Omental fat pad (tissue), 4 donors: ENCODE results near the gene ASAP2. TPM values are rescaled to one million over a fixed set of nuclear protein-coding genes. Genes with fewer than 3 reads are reported as not detected.

Experiments used
- ATAC-seq: fragments of 150-250 bp; one replicate; pipeline ENCODE4 v1.9.1; 2016; ENCODE audit warnings: mild to moderate bottlenecking, moderate library complexity; ENCODE audit not compliant: low FRiP score
- DNase-seq: peaks from one replicate; pipeline ENCODE4 v3.0.0-alpha.2; 2019; ENCODE audit warnings: low spot score
- total RNA-seq, 4 donors: library from RNA; depleted of rRNA; stranded (reverse); fragments of >200 nt; gene quantifications; one replicate each; pipeline ENCODE4 v1.1.0, GENCODE V29; 2016
- TF ChIP-seq, protein P1 (sequence below), 3 donors: fragments of 450-650 bp; IDR thresholded peaks; one replicate each; pipeline ENCODE4 v1.5.1; 2016 to 2017; ENCODE audit warnings: antibody characterized with exemption in 3 of 3, mild to moderate bottlenecking in 3 of 3, moderate library complexity in 2 of 3

Gene ASAP2
- total RNA-seq, 4 donors from 2014 or later: 16.8 to 57.4 (median 22.8) TPM

- no peak for DNase-seq
- ATAC-seq: no peak
- TF ChIP-seq, protein P1, sequence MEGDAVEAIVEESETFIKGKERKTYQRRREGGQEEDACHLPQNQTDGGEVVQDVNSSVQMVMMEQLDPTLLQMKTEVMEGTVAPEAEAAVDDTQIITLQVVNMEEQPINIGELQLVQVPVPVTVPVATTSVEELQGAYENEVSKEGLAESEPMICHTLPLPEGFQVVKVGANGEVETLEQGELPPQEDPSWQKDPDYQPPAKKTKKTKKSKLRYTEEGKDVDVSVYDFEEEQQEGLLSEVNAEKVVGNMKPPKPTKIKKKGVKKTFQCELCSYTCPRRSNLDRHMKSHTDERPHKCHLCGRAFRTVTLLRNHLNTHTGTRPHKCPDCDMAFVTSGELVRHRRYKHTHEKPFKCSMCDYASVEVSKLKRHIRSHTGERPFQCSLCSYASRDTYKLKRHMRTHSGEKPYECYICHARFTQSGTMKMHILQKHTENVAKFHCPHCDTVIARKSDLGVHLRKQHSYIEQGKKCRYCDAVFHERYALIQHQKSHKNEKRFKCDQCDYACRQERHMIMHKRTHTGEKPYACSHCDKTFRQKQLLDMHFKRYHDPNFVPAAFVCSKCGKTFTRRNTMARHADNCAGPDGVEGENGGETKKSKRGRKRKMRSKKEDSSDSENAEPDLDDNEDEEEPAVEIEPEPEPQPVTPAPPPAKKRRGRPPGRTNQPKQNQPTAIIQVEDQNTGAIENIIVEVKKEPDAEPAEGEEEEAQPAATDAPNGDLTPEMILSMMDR (IDR thresholded peaks at IDR 0.05): no peak
These were observed 93.6 kb downstream of the ASAP2 start for GRCh38 chr2:9300214-9300613.

- no peak for DNase-seq
- TF ChIP-seq, protein P1 (IDR thresholded peaks at IDR 0.05): no peak
- ATAC-seq: no peak
These were observed 94.3 kb downstream of the ASAP2 start for GRCh38 chr2:9300829-9301453.

DNA sequence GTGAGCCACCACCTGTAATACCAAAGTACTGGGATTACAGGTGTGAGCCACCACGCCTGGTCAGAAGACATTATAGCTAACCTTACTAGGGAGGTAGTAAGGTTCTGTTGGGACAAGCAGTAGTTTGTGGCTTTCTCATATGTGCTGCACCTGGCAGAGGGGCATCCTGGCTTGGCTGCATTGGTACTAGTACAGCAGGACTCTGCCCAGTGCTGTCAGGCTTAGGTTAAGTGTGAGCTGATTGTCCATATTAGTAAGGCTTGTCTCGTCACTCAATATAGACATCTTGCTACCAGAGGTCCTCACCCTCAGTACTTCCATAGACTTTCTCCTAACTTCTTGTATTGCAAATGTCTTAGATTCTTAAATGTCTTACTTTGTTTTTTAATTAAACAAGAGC is 96.1 kb downstream of the ASAP2 start:
- ATAC-seq (no peak), DNase-seq (no peak)
- TF ChIP-seq, protein P1 (IDR thresholded peaks at IDR 0.05): no peak

DNA sequence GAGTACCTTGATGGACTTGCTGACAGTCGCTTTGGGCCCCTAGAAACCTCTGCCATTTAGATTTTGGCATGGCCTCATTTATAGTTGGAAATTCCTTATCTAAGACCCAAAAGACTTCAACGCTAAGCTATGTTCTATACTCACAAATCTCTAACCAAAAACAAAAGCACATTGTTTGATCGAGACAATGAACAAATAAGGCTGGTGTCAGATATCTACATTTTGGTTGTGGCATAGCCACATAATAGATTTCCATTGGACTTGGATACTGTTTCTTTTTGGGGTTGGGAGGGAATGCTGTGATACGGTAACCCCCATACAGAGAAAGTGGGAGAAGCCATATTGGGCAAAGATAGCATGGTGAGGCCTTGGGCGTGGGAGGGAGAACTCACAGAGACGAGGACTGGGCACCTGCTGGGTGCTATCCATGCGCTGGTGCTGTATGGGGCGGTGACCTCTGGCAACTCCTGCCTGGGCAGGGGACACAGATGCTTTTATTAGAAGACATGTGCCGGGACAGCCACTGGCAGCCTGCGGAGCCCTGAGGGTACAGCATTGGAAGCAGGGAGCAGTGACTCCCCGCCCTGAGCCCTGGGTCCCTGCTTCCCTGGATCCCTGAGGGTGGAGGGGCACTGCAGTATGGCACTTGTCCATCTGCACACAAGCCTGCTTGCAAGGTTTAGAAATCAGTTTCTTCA is 97.1 kb downstream of the ASAP2 start:
- no peak for DNase-seq
- TF ChIP-seq, protein P1 (IDR thresholded peaks at IDR 0.05): no peak
- ATAC-seq: no peak

DNA sequence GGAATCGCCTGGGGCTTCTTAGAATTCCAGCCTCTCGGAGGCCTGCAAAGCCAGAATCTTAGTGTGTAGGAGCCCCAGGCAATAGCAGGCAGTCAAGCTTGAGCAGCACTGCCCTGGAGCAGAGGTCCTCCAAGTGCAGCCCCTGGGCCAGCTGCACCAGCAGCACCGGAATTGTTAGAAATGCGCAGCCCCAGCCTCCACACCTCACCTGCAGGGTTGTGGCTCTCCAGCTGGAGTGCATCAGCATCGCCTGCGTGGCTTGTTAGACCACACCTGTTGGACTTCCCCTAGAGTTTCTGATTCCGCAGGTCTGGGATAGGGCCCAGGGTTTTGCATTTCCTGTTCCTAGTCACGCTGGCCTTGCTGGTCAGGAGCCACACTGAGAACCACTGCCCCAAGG is 100.3 kb downstream of the ASAP2 start:
- DNase-seq (no peak), ATAC-seq (no peak)
- TF ChIP-seq, protein P1 (IDR thresholded peaks at IDR 0.05): no peak

DNA sequence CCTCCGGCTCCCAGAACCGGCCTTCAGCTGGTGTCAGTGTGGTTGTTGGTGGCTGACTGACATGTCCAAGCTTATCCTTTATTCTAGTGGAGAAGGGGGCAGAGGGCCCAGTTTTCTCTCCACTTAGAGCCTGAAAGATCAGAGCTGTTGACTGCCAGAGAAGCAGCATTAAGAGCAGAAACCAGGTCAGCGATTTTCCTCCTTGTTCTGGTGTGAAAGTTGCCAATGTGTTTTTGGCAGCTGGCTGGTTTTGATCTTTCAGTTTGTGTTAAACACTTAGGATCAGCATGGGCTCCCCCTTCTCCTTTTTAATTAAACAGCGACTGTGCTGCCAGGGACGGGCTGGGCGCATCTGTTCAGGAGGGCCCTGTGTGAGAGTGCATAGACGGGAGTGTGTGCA is 100.9 kb downstream of the ASAP2 start:
- no peak for ATAC-seq
- TF ChIP-seq, protein P1 (IDR thresholded peaks at IDR 0.05): no peak
- no peak for DNase-seq
